ENCODE data around the gene PASD1.

PASD1 gene

GRCh38 chrX:151701071-151701470 lies 137.6 kb downstream of the PASD1 start:
- DNase-seq (ENCODE audit: low read depth, low spot score), result no peak

DNA sequence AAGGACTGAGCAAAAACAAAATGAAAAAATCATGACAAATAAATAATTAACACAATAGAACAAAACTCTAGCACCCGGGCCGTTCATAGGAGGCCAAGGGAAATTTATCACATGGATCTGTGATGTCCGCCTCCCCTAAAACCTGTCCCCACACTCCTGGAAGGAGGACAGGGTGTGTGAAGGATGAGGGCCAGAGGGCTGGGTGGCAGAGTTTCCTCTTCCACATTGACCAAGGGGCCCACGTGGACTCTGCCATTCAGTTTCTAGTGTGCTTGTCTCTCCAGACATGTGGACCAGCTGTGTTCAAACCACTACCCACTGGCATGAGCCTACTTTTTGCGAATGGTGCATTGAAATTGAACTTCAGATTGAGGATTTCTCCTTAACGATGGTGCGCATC lies 138.1 kb downstream of the PASD1 start:
- DNase-seq (ENCODE audit: low read depth, low spot score), result no peak

- DNase-seq (ENCODE audit: low read depth, low spot score), result no peak
Observed at GRCh38 chrX:151702026-151702714, 138.7 kb downstream of the PASD1 start.

DNA sequence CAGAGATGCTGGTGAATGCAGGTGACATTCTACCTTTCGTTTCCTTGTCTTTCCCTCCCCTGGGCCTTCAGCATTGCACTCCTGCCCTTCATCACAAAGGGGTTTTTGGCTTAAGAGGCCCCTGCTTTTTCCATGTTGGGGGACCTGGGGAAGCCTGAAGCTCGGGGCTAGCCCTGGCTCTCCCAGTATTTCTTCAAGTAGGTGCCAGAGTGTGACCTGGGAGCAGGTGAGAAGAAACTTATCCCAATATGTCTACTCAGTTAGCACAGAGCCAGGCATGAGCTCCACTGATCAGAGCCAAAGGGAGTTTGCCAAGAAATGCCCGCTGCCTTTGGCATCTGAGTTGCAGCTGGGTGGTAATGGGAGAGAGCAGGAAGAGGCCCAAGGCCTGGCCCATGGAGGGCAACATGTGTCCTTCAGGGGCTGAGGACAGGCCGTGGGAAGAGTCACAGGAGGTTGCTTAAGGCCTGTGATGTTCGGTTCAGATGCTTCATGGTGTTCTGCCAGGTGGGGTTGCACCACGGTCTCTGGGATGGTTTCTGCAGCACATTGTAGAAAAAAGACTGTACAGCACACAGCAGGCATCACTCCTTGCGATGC lies 139.4 kb downstream of the PASD1 start:
- DNase-seq (ENCODE audit: low read depth, low spot score), result no peak

GRCh38 chrX:151703487-151703886 lies 140.0 kb downstream of the PASD1 start:
- DNase-seq (ENCODE audit: low read depth, low spot score), result no peak

GRCh38 chrX:151704041-151704663 lies 140.7 kb downstream of the PASD1 start:
- DNase-seq (ENCODE audit: low read depth, low spot score), result no peak

GRCh38 chrX:151708821-151709220 lies 145.3 kb downstream of the PASD1 start:
- DNase-seq (ENCODE audit: low read depth, low spot score), result no peak

DNA sequence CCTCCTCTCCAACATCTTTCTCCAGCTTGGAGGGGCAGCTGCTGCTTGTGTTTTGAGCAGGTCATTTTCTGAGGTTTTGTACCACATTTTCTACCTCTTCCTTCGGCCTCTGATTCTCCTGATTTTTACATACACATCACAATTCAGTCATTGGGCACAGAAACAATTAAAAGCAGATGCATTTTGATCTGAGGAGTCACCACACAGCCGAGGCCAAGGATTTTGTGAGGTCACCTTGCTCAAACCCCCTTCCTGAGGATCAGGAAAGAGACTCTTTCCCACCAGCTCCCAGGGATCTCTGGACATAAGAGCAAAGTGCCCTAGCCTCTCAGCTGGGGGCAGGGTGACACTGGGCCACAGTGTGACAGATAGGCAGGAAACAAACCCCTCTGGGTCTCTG lies 147.0 kb downstream of the PASD1 start:
- no peak for DNase-seq (ENCODE audit: low read depth, low spot score)

DNA sequence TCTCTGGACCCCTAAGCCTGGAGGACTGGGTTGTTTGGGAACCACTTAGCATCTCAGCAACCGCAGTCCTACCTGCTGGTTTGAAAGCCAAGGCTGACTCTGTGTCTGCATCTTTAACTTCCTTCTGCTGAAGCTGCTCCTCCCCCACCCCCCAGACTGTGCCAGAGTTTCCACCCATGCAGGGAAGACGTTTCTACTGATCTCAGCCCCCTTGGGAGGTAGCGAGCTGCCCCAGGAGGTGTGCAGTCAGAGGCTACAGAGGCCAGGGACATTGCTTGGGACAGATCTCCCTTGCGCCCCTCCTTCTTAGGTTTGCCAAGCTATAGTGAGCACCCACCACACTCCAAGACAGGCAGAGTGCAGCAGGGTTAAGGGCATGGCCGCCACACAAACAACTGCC lies 147.7 kb downstream of the PASD1 start:
- DNase-seq (ENCODE audit: low read depth, low spot score), result no peak

- no peak for DNase-seq (ENCODE audit: low read depth, low spot score)
Observed at GRCh38 chrX:151711787-151712186, 148.3 kb downstream of the PASD1 start.

- DNase-seq (ENCODE audit: low read depth, low spot score), result no peak
Observed at GRCh38 chrX:151712253-151712652, 148.8 kb downstream of the PASD1 start.

- DNase-seq (ENCODE audit: low read depth, low spot score), result no peak
Observed at GRCh38 chrX:151713849-151714248, 150.4 kb downstream of the PASD1 start.

DNA sequence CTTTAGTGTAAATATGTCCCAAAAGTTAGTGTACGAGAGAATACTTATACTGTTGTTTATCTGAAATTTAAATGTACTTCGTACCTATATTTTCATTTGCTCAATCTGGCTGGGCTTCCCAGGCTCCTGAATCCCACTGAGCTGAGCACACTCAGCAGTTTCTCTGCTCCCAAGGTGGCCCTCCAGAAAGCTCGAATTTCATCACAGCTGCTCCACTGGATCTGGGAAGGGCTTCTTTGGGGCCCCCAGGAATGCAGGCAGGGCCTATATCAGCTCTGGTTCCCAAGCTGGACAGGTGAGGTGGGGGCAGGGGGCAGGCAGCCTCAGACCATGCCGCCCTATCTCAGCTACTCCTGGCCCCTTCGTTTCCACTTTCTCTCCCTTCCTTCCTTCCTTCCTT lies 150.9 kb downstream of the PASD1 start:
- no peak for DNase-seq (ENCODE audit: low read depth, low spot score)

DNA sequence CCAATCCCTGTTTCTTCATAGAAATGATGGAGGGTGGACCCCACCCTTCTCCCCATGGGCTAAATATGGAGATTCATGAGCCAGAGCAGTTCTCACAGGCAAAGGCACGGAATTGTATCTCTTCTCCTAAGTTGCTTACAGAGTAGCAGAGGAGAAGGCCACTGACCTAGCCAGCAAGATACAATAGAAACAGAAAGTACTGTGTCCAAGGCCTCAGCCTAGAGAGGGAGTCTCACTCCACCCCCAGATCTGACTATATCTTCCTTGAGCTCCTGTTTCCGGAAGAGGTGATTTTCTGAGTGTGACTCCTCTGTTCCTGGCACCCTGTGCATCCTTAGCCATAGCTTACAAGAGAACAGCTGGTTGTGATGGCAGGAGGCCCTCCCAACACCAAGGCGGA lies 152.3 kb downstream of the PASD1 start, which contains the start of gene FATE1:
FATE1 (plus strand) TSS at position 284 of the 400 bp plus-strand sequence; CDS start at position 369, 85 bp downstream.
- DNase-seq (ENCODE audit: low read depth, low spot score), result no peak

DNA sequence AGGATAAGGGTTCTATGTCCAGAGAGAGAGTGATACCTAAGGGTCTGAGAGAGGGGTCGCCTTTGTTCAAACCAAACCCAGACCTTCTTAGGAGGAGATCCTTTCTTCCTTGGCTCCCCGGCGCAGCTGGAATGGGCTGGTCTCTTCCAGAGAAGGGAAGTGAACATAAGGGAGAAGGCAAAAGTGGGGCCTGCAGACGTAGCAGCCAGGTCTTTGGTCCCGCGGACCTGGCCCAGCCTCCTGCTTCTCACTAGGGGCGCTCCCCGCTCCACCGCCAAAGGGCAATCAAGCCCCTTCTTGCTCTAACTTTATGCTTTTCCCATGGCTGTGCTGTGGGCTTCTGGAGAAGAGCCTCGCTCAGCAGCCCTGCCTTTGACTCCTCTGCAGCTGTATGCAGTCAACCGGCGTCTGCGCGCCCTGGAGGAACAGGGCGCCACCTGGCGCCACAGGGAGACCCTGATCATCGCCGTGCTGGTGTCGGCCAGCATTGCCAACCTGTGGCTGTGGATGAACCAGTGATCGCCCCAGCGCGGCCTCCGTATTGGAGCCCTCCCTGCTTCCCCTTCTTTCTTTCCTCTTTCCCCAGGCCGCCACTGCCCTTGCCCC lies 158.9 kb downstream of the PASD1 start:
- DNase-seq (ENCODE audit: low read depth, low spot score), result no peak

- DNase-seq (ENCODE audit: low read depth, low spot score), result no peak
Observed at GRCh38 chrX:151723156-151723760, 159.8 kb downstream of the PASD1 start.

- no peak for DNase-seq (ENCODE audit: low read depth, low spot score)
Observed at GRCh38 chrX:151724563-151725337, 161.3 kb downstream of the PASD1 start.

GRCh38 chrX:151725338-151725614 lies 161.8 kb downstream of the PASD1 start:
- no peak for DNase-seq (ENCODE audit: low read depth, low spot score)
